ENCODE data around the gene SH2D6. TPM values are rescaled to one million over a fixed set of nuclear protein-coding genes. Genes with fewer than 3 reads are reported as not detected.

SH2D6 gene
- total and polyA plus RNA-seq, 2 of the 8 experiments (the other 6 are each of a cell fraction or from before 2014, with no cell fraction given), result 0.42 TPM; not detected in 1

DNA sequence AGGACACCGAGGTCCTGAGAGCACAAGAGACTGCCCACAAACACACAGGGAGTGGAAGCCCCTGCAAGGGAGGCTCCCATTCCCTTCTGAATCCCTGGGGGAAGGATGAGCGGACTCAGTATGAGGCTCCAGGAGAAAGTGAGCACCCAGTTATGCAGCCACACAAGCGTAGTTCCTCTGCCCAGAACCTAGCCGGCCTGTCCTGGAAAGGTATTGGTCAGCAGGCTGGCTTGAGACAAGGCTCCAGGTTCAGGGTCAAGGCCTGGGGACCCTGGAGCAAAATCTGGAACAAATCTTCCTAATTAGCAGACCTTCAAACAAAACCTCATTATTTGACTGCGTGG, 7.1 kb upstream of the SH2D6 start:
- peak overlapping the region; percentile 10 for H2BK120ac ChIP-seq (replicated peaks; ENCODE audit: low read depth, low read length)
- peak overlapping the region; percentile 27; the same call in 1 of the 2 replicates for H2BK5ac ChIP-seq (ENCODE audit: low read depth, low read length)
- no peak overlapping the region for H3K4ac ChIP-seq (replicated peaks; ENCODE audit: insufficient read length, low read depth, low read length)
- WGBS, 2 experiments (ENCODE audit: extremely low coverage in 1 of 2, insufficient coverage in 1 of 2, insufficient read length in 1 of 2, insufficient replicate concordance in 2 of 2, low coverage in 1 of 2, low lambda C conversion rate in 2 of 2, missing lambda C conversion rate in 1 of 2), result 97% methylated on average over 5 of the region's 5 CpGs; no CpG with 5 or more reads in 1 of the 2 experiments
- H4K20me1 ChIP-seq (replicated peaks in 1 of 2; ENCODE audit: control insufficient read depth in 1 of 2, insufficient read depth in 2 of 2, low read length in 2 of 2), result no peaks in the 10 kb centered on the region
- no peaks in the 10 kb centered on the region for H3K36me3 ChIP-seq (ENCODE audit: control insufficient read depth in 2 of 4, insufficient read depth in 4 of 4, low read length in 3 of 4)
- FAIRE-seq (no peak), DNase-seq (ENCODE audit: low read depth in 1 of 2, low spot score in 2 of 2) (no peak)
- no peak overlapping the region for H3K56ac ChIP-seq (replicated peaks; ENCODE audit: insufficient read length, low read depth, low read length)
- peaks cover 8% of the 10 kb centered on the region; the same call in 1 of the 2 replicates for H3K23me2 ChIP-seq (ENCODE audit: low read depth, low read length)
- peaks cover 0 to 3% (median 1%) of the 10 kb centered on the region in 4 experiments; a peak in 1 of 7 replicates for H3K27me3 ChIP-seq (replicated peaks in 1 of 4; ENCODE audit: control insufficient read depth in 3 of 4, extremely low read depth in 1 of 4, insufficient read depth in 3 of 4, low read length in 3 of 4)
- no peak overlapping the region for H3K14ac ChIP-seq (ENCODE audit: insufficient read length)
- no peak overlapping the region for H4K5ac ChIP-seq (ENCODE audit: insufficient read length, low read depth, low read length)
- peak overlapping the region; percentile 80; the same call in 1 of the 2 replicates for H2BK12ac ChIP-seq (ENCODE audit: low read depth, low read length)
- no peak overlapping the region for H4K8ac ChIP-seq (ENCODE audit: extremely low read depth, insufficient read depth, low read length)
- no peaks in the 10 kb centered on the region for H3K79me2 ChIP-seq (ENCODE audit: control insufficient read depth in 1 of 2, insufficient read depth in 2 of 2, low read length in 2 of 2)
- H3K23ac ChIP-seq (ENCODE audit: insufficient read length), result no peak overlapping the region
- peaks cover 5% of the 10 kb centered on the region for H3K79me1 ChIP-seq (ENCODE audit: low read depth, low read length)
- TF ChIP-seq, protein P1, sequence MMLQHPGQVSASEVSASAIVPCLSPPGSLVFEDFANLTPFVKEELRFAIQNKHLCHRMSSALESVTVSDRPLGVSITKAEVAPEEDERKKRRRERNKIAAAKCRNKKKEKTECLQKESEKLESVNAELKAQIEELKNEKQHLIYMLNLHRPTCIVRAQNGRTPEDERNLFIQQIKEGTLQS (IDR thresholded peaks at IDR 0.05; ENCODE audit: insufficient read depth, low read depth, low read length), result no peak
- TF ChIP-seq POLR2AphosphoS5 (IDR thresholded peaks at IDR 0.05; ENCODE audit: low read depth, low read length) (no peak), SP4 (IDR thresholded peaks at IDR 0.05; ENCODE audit: low read length) (no peak)
- peaks cover 5 to 19% (median 14%) of the 10 kb centered on the region in 4 experiments for H3K4me1 ChIP-seq (replicated peaks in 1 of 4; ENCODE audit: control insufficient read depth in 3 of 4, insufficient read depth in 4 of 4, low read length in 3 of 4)
- no peak overlapping the region for H2BK20ac ChIP-seq (ENCODE audit: low read length)
- ChIA-PET CTCF (ENCODE audit: partially characterized antibody) (interaction anchor here (0.7 kb wide), 1 partner anchor 141 kb away, joined by 3 read pairs; no protein-coding TSS in a partner anchor), POLR2A (ENCODE audit: partially characterized antibody) (interaction anchor here (1.0 to 55.3 kb wide), 3 partner anchors 18 to 136 kb away, joined by 3 to 1889 read pairs (median 4); partner anchors contain the start of genes GGCX and MAT2A)
- no peak overlapping the region for H3K27ac ChIP-seq (ENCODE audit: low read depth, low read length)
- no peaks in the 10 kb centered on the region for H3K9me3 ChIP-seq (ENCODE audit: insufficient read depth in 2 of 2, low read depth in 1 of 2, low read length in 1 of 2)
- no peak overlapping the region for H3K18ac ChIP-seq (ENCODE audit: extremely low read depth, low read length)
- no peak overlapping the region for H3K4me2 ChIP-seq (ENCODE audit: insufficient read depth in 1 of 2, low read depth in 2 of 2, low read length in 2 of 2)
- H3K9ac ChIP-seq (replicated peaks in 1 of 4; ENCODE audit: extremely low read depth in 1 of 4, low read depth in 3 of 4, low read length in 3 of 4), result no peak overlapping the region; a peak in 1 of 7 replicates
- peak overlapping the region; percentile 3 for H4K91ac ChIP-seq (replicated peaks; ENCODE audit: insufficient read length, low read length)
- H2BK15ac ChIP-seq (ENCODE audit: low read length), result 0 out of 2 replicates have a peak overlapping the region, but pooled peaks have one; percentile 81
- no peak overlapping the region for H3K4me3 ChIP-seq (ENCODE audit: extremely low read depth in 1 of 4, insufficient read depth in 2 of 4, low read depth in 3 of 4, low read length in 4 of 4)
- H2AK5ac ChIP-seq (ENCODE audit: low read depth, low read length), result 0 out of 2 replicates have a peak overlapping the region, but pooled peaks have one; percentile 40
- no peak overlapping the region for H2AFZ ChIP-seq (ENCODE audit: low read length)

Measured in H1 (cell line).